Left forelimb (tissue), 1 donor: Measurements from ENCODE around the gene MARK3.
A peak's percentile ranks its signal among the peaks of the same experiment; 100 is the strongest.
"Not testable (repeated sequence)": the region's sequence is repeated elsewhere in the genome, so short reads cannot be mapped to it uniquely, and the experiment has no call there.

Source experiments
- DNase-seq: peaks from one replicate; pipeline ENCODE4 v3.0.0-alpha.2; 2018; ENCODE audit warnings: low spot score

The MARK3 gene

DNA sequence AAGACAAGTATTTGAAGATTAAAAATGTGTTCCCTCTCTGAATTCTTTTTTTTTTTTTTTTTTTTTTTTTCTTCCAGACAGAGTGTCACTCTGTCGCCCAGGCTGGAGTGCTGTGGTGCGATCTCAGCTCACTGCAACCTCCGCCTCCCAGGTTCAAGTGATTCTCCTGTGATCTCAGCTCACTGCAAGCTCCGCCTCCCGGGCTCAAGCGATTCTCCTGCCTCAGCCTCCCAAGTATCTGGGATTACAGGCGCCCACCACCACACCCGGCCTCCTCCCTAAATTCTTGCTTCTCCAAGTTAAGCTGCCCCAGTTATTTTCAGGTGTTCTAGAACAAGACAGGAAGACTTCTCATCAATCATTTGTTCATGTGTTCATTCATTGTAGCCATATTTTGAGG is 127.0 kb downstream of the MARK3 start:
- not testable (repeated sequence) for DNase-seq

DNA sequence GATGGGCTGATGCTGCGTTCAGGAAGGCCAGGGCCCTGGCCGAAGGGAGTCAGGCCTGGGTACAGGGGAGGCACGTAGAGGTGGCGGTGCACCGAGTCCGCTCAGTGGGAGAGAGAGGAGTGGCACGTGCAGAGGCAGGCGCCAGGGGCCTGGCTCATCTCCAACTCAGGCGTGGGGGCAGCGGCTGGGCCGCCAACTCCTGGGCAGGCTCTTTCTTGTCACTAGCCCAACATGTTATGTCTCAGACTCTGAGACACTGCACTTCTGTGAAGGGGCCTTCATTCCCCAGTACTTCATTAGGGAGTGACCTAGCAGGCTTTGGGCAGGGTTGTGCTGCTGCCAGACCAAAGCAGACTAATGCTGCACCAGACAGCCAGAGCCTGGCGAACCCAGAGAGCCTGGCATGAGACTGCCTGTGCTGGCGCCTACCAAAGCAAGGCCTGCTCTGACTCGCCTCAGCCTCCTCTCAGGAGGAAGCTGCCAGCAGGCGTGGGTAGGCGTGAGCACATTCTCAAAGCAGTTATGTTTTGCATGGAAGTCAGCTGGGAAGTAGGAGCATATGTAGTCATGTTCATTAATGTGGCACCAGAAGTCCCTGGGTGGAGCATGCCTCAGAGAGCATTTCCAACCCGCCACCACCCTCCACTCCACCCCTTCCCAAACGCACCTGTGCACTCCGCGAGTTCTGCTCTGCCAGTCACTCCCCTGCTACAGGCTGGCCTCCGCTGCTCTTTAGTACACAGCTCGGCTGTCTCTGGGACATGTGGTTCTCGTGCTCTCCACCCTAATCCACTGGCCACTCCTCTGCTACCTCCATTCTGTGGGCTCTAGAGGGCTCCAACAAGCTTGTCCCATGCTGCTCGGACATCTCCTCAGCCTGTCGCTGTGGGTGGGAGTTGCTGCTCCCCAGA is 127.7 kb downstream of the MARK3 start:
- DNase-seq, result peak; percentile 64

DNA sequence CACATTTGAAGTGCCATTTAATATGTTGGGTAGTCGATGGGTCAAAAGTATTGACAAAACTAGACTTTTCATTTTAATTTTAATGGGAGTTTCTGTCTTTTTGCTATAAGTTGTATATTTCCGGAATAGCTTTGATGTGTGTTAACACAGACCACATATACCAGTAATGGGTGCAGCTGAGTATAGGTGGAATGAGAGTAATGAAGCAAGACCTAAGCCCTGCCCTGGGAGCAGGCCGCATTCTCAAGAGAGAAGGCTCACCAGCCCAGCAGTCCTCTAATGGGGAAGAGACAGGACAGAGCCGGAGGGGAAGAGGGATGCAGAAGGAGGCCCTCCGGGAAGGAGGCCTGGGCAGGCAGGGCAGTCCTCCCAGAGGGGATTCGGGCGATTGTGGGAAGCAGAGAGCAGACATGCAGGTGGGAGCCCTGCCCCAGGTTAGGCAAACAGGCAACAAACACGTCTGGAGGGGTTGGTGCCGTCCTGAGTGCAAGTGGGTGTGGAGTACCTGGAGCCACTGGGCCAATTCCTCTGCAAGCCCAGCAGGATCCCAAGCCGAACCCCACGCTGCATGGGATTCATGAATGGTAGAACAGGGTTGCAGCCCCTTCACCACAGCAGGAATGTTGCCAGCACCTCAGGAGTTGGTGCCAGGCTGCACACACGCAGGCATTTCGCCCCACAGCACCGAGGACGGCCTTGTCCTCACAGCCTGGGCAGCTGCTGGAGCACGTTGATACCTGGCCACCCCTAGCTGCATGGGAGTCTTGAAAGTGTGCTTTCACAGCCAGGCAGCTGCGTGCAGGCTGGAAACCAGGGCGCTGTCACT is 129.6 kb downstream of the MARK3 start:
- DNase-seq, result no peak

DNA sequence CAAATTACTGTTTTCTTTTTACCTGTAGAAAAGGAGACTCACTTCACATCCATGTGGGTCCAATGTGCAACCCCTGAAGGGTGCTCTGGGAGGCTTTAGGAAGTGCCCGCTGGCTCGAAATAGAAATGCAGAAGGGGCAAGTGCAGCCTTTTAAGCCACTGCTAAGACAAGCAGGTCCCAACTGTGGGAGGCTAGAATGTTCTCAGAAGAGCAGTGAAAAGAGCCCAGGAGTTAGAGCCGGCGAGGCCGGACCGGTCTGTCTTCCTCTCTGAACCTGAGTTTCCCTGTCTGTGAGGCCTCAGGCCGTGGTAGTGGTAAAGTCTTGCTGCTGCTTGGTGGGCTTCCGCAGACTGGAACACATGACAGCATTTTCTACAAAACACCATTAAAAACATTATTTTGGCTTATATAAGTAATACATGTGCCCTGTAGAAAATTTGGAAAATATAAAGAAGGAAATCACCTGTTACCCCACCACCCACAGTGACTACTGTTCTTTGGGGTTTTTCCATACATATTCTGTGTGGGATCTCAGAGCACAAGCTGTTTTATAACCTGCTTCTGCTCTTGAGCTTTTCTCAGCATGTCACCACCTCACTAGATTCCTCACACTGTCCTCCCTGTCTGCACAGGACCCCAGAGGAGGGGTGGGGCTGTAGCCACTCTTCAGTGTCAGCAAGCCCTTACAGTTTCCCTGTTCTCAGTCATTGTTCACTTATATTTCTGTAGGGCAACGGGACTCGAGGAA is 131.4 kb downstream of the MARK3 start:
- peak; percentile 55 for DNase-seq

DNA sequence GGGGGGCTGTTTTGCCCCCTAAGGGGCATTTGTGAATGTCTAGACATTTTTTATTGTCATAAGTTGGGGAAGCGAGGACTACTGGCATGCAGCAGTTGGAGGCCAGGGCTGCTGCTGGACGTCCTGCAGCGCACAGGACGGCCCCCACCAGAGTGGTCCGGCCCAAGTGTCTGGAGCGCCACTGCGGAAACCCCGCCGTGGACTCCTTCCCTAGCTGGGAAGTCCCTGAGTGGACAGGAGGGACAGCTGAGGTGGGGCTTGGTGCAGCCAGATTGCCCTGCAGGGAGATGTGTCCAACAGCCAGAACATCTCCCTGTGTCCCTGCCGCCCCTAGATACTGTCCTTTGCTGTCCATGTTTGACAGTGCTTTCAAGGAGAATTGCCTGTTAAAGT is 132.0 kb downstream of the MARK3 start:
- DNase-seq, result peak; percentile 62

DNA sequence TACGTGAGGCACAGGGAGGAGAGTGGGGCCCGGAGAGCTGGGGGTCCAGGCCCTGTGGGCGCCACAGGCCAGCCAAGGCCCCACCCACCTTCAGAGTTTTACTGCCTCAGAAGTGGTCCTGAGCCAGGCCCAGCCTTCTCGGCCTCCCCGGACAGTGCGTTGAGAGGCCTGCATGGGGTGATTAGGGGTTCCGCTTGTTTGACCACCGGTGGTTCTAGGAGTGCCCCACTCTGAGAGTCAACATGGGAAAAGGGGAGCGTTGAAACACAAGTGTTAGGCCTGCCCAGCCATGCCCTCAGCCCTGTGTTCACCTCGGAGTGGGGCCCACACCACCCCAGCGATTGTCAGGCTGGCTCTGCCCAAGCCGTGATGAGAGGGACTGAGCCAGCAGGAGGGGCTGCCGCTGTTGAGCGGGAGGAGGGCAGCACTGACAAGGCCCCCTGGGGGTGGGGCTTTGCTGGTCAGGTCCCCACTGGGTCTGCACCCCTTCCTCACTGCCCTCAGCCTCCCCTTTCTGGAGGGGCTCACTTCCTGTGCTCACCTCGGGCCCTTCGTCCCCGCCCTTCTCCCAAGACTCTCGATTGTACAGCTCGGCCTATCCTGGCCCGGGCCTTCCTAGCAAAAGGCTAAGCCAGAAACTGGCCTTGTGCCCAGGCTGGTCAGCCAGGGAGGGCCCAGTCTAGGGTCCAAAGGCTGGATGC is 132.7 kb downstream of the MARK3 start:
- DNase-seq, result peak; percentile 66

DNA sequence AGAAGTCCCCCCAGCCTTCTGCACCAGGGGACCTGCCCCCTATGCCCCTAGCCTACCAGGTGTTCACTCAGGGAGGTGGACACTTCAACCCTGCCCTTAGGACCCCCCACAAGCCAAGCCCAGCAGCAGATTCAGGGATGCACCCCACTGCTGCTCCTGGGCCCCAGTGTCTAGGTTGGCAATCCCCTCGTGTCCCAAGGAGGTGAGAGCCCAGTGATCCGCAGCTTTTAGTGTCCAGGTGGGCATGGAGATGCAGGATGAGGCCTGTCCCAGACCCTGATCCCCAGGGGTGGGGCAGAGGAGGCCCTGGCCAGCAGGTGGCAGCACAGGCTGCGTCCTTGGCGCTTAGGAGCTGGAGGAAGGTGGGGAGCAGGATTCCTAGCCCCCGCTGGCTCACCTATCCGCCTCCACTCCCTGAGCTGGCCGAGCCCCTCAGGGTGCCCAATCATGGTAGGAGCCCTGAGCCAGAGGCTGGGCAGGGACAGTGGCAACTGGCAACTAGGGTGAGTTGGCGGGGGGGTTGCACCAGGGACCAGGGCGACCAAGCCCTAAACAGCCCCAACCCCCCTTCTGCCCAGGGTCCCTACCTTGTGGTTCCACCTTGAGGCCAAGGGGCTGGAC is 133.3 kb downstream of the MARK3 start:
- DNase-seq, result peak; percentile 72

DNA sequence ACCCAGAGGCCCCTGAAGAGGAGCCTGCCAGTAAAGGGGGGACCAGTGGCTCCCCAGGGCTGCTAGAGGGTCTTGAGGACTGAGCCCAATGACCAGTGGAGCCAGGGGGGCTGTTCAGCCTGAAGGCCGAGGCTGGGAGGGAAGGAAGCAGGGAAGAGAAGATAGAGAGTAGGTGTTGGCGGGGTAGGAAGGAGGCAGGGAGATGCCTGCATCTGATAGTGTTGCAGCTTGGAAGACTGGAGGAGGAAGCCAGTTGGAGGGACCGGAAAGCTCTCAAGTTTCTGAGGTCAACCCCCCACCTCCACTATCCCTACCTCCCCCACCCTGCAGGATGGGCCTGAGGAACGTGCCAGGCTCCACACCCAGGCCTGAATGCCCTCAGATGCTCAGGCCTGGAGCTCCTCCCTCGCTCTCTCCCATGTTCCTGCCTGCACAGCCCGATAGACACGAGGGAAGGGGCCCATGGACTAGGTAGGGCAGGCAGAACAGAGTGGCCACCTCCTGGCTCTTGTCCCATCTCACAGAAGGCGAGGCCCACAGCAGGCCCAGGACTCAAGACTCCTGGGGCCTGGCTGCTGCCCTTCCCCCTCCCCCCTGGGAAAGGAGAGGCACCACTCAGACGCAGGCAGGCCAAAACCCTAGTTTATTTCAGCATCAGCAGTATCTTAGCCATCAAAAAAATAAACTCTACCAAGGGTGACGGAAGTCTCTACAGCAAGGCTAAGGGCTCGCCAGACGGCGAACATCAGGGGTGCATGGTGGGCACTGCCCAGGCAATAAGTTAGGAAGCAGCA is 134.0 kb downstream of the MARK3 start:
- DNase-seq, result peak; percentile 61

DNA sequence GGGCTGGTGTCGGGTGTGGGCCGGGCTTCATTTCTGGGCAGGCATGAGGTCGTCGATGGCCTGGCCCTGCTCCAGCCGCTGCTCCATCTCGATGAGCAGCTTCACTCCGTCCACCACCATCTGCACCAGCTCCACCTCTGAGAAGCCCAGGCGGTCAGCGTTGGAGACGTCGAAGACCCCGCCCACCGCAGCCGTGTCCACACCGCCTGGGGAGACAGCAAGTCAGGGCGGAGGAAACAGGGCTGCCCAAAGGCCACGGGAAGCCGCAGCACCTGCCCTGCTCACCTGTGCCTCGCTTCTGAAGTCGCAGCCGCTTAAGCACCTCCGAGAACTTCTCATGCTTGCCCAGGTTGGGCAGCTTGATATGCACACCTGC is 134.6 kb downstream of the MARK3 start:
- DNase-seq, result peak; percentile 63

DNA sequence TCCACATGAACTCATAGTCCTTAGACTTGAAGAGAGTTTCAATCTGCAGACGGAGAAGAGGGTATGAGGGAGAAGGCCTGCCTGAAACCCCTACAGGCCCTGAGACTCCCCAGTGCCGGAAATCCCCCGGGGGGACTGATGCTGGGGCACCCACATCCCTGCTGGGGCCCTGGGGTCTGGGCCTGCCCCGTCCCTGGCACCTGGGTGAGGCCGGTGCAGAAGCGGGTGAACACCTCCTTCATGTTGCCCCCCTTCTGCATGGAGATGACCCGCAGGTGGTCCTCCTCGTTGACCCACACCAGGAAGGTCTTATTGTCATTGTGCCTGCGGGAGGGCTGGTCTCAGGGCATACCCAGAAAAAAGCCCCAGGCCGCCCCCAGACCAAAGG is 135.0 kb downstream of the MARK3 start:
- no peak for DNase-seq

DNA sequence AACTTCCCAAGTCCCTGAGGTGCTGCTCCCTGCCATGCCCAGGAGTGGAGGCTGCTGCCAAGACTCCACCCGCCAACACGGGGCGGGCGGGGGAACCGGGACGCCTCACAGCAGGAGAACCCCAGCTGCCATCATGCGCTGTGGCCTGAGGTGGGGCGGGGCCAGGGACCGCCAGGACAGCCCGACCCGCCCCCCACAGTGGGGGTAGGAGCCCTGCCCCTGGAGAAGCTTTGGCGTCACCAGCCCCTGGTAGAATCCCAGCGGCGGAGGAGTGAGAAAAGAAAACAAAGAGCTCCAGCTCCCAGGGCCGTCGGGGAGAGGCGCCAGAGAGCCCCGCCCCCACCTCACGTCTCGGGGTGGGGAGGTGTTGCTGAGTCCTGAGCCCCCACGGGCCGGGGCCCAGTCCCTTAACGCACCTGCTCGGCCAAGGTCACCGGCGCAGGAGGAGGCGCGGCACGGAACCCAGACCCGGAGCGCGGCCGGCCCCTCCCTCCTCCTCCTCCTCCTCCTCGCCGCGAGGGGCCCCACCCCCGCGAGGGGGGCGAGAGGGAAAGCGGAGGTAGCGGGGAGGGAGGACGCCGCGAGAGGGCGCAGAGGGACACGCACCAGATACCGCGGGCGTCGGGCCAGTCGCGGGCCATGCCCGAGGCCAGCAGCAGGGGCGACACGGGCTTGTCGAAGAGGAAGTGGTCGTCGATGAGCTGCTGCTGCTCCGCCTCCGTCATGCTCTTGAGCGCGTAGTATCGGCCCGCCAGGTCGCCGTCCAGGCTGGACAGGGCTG is 135.6 kb downstream of the MARK3 start:
- peak; percentile 86 for DNase-seq

DNA sequence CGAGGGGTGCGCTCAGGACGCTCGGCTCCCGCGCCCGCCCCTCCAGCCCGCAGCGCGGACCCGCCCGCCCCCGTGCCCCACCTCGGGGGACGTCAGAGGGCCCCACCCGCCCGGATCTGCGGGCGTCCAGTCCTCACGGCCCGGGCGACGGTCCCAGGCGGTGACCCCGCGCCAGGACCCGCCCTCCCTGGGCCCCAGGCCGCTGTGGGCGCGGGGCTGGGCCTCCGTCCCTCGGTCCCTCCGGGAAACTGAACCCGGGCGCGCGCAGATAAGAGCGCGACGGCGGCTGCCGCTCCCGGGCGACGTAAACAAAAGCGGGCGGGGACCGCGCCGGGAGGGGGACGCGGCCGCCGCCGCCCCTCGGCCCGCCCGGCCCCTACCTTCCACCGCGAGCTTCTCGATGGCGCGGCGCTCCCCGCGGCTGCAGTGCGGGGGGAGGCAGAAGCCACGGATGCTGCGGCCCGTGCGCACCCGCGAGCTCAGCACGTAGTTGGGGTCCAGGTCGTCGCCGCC is 136.3 kb downstream of the MARK3 start:
- no peak for DNase-seq

DNA sequence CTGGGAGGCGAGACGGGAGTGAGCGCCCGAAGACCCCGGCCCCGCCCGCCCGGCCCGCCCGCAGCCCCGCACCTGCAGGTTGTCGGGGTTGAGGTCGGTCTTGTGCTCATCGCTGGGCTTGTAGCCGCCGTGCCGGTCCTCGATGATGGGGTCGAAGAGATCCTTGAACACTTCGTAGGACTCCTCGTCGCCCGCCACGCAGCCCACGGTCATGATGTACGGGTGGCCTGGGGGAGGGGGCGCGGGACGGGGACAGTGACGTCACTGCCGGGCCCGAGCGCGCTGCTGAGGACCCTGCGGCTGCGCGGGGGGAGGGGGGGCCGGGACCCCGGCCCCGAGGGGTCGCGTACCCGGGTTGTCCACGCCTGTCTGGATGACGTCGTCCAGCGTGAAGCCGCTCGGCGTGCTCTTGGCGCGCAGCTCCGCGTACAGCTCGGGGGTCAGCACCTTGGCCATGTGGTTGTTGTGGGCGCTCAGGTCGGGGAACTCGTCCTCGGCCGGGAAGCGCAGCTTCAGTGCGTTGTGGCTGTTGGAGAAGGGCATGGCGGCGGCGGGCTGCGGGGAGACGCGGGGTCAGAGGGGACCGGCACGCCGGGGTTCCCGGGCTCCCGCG is 136.8 kb downstream of the MARK3 start:
- no peak for DNase-seq

DNA sequence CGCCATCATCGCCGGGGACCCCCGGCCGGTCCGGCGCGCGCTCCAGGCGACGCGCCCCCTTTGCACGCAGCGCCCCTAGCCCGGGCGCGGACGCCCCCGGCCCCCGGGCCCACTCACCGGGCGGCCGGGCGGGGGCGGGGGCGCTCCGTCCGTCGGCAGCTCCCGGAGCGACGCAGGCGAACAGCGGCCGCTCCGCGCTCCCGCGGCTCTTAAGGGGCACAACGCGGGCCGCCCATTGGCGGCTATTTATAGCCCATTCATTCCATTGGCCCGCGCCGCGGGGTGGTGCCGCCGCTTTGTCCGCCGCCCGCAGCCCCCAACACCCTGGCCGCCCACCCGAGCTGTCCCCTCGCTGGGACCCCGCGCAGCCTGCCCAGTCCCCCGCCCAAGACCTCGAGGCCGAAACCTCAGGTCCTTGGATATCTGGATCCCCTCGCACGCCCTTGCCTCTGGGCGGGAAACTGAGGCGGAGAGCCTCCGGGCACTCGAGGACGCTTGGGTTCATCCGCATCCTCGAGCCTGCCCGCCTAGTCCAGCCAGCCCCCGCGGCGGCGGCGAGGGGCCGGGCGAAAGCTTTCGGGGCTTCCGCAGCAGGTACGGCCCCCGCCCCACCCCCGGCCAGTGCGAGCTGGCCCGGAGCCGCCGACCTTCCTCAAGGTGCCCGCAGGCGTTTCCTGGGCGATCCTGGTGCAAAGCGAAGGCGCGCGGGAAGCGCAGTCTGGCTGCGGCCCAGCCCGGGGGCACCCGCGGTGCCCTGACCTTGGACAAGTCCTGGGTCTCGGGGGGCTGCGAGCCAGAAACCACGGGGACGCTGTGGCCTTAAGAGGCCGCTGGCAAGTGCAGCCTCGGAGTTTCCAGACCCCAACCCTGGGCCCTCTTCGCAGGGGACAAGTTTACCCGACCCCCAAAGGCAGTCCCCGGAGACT is 137.7 kb downstream of the MARK3 start, which contains the start of gene CKB:
TSS of gene CKB (minus strand) at position 182 of the 926 bp plus-strand sequence. CDS start 337 bp downstream, outside the sequence.
- no peak for DNase-seq

DNA sequence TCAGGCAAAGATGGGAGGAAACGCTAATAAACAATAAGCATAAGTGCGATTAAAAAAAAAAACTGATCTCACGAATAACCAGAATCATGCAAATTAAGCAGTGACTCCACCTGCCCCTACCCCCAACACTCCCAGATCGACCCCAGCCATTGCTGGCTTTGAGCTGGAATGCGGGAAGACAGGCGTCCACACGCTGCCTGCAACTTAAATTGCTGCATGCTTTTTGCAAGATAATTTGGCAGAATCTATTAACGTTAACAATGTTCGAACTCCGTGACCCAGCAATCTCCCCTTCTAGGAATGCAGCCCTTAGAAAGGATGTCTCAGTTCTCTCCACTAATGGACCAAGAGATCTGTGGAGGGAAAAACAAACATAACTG is 138.3 kb downstream of the MARK3 start:
- no peak for DNase-seq

DNA sequence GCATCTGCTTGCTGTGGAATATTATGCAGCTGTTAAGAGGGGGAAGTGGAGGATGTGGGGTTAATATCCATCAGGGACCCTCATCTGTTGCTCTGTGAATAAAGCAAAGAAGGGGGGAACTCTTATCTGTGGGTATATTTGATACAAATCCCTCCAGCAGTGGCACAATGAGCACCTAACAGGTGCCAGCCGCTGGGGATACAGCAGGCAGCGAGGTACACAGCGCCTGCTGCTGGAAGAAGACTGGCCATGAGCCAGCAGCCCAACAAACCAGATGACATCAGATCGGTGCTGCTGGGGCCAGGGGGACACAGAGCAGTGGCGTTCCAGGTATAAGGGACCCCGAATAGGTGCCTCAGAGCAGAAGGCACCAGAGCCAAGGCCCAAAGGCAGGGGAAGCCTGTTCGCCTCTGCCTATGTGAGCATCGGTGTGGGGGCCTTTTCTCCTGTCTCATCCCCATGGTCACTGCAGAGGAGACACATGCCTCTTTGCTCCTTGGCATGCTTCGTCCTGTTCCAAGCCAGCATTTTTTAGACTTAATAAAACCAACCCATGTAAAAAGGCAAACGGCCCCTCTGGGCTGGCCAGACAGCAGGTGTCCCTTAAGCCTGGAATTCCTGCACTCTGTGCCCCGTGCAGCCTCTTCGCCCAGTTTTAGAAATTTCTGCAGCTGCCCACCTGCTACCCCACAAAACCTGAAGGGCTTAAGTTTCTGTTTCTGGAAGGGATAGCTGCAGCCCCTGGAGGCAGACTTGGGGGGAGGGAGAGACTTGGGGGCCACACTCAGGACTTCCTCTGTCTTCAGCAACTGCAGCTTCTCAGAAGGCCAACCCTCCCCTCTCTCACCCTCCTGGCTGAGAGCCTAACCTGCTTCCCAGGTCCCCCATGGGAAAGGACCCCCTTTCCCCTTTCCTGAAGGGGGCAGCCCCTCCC is 139.1 kb downstream of the MARK3 start:
- no peak for DNase-seq
